Anterior cingulate cortex (tissue), 58 donors: ENCODE results near the gene HSPA2.
"Not testable (repeated sequence)": the region's sequence is repeated elsewhere in the genome, so short reads cannot be mapped to it uniquely, and the experiment has no call there.

Source experiments
- DNase-seq, 58 donors: peaks; one replicate each; lab custom pipeline; 2025; lab: John Stamatoyannopoulos, UW

Gene HSPA2

GRCh38 chr14:64510825-64511671 lies 29.5 kb upstream of the HSPA2 start:
- peak in 35 of 58 donors; percentile 6 to 71 (median 33) for DNase-seq

- no peak for DNase-seq
Measured at GRCh38 chr14:64513271-64513670, 27.3 kb upstream of the HSPA2 start.

GRCh38 chr14:64515053-64515452 lies 25.5 kb upstream of the HSPA2 start:
- no peak for DNase-seq

- no peak for DNase-seq
Measured at GRCh38 chr14:64516969-64517368, 23.6 kb upstream of the HSPA2 start.

GRCh38 chr14:64517667-64518066 lies 22.9 kb upstream of the HSPA2 start:
- DNase-seq: not testable (repeated sequence)

GRCh38 chr14:64518229-64518628 lies 22.3 kb upstream of the HSPA2 start:
- DNase-seq: no peak

GRCh38 chr14:64520699-64521098 lies 19.8 kb upstream of the HSPA2 start:
- DNase-seq: no peak

- DNase-seq: no peak
Measured at GRCh38 chr14:64522591-64523355, 17.8 kb upstream of the HSPA2 start.

GRCh38 chr14:64525354-64525753 lies 15.2 kb upstream of the HSPA2 start:
- DNase-seq: no peak

- no peak for DNase-seq
Measured at GRCh38 chr14:64531567-64531966, 9.0 kb upstream of the HSPA2 start.

- no peak for DNase-seq
Measured at GRCh38 chr14:64536488-64537245, 3.9 kb upstream of the HSPA2 start.

- DNase-seq: peak in 16 of 58 donors; percentile 17 to 64 (median 40)
Measured at GRCh38 chr14:64541261-64541971, 875 bp downstream of the HSPA2 start.

- DNase-seq: peak in 6 of 58 donors; percentile 21 to 44 (median 36)
Measured at GRCh38 chr14:64541972-64542835, 1.7 kb downstream of the HSPA2 start.

- no peak for DNase-seq
Measured at GRCh38 chr14:64542836-64543201, 2.3 kb downstream of the HSPA2 start.

GRCh38 chr14:64544607-64545312 lies 4.2 kb downstream of the HSPA2 start:
- DNase-seq: no peak

GRCh38 chr14:64549016-64549415 lies 8.5 kb downstream of the HSPA2 start:
- no peak for DNase-seq

- DNase-seq: peak in 2 of 58 donors; percentile 10 to 28
Measured at GRCh38 chr14:64549791-64550620, 9.5 kb downstream of the HSPA2 start, which contains the start of gene PPP1R36. TSS of gene PPP1R36 (plus strand) at chr14:64549961. CDS start at chr14:64549998, 37 bp downstream.
